GM12864 (cell line): ENCODE measurements around the gene CTTN.

Experiments
- DNase-seq: peaks from one replicate; pipeline ENCODE4 v3.0.0-alpha.2; 2011; ENCODE audit warnings: low read depth
- H3K4me3 ChIP-seq: 2 replicates; pipeline ENCODE4 v1.5.1; 2011; ENCODE audit warnings: mild to moderate bottlenecking, low read depth, low read length, control low read depth
- TF ChIP-seq, protein P1 (sequence below): IDR thresholded peaks from 2 replicates; pipeline ENCODE4 v1.5.1; 2011; ENCODE audit warnings: low read depth, mild to moderate bottlenecking, moderate library complexity, low read length, control low read depth, inconsistent platforms; ENCODE audit errors: missing control alignments

Gene CTTN

DNA sequence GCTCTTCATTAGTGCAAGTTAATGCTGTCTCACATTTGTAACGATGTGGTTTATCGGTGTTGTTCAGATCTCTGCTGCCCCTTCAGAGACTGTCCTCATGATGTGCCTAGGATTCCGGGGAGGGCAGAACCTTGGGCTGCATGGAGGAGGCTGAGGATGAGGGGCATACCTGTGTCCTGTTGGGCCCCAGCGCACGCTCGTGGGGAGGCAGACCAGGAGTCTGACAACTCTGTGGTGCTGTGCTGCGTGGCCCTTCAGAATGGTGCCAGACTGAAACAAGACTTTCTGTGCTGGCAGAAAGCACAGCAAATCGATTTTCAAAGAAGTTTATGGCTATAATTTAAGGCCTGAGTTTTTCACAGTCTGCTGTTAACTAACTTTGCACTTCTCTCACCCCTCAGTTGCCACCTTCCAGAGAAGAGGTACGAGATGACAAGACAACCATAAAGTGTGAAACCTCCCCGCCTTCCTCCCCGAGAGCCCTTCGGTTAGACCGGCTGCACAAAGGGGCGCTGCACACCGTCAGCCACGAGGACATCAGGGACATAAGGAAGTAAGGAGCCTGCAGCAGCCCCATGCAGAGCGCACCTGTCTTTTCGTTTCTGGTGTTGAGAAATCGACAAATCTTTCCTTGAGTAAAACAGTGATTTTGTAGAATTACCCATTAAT lies 44.3 kb upstream of the CTTN start:
- TF ChIP-seq, protein P1, sequence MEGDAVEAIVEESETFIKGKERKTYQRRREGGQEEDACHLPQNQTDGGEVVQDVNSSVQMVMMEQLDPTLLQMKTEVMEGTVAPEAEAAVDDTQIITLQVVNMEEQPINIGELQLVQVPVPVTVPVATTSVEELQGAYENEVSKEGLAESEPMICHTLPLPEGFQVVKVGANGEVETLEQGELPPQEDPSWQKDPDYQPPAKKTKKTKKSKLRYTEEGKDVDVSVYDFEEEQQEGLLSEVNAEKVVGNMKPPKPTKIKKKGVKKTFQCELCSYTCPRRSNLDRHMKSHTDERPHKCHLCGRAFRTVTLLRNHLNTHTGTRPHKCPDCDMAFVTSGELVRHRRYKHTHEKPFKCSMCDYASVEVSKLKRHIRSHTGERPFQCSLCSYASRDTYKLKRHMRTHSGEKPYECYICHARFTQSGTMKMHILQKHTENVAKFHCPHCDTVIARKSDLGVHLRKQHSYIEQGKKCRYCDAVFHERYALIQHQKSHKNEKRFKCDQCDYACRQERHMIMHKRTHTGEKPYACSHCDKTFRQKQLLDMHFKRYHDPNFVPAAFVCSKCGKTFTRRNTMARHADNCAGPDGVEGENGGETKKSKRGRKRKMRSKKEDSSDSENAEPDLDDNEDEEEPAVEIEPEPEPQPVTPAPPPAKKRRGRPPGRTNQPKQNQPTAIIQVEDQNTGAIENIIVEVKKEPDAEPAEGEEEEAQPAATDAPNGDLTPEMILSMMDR: no peak
- H3K4me3 ChIP-seq: no peak overlapping the region
- DNase-seq: no peak

DNA sequence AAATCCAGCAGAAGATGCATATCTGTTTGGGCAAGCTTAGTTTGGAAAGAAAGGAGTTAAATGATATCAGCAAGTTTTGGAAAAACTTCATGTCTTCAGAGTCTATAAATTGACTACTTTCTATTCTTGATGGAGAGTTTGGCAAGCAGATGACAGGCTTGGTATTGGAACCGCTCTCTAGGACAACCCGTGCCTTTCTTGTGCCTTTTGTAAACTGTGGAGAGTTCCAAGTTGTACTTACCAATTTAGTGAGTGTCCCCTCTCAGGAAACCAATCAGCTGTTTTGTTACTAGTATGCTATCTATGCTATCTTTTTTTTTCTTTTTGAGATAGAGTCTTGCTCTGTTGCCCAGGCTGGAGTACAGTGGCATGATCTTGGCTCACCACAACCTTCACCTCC lies 43.7 kb upstream of the CTTN start:
- TF ChIP-seq, protein P1: no peak
- H3K4me3 ChIP-seq: no peak overlapping the region
- no peak for DNase-seq

DNA sequence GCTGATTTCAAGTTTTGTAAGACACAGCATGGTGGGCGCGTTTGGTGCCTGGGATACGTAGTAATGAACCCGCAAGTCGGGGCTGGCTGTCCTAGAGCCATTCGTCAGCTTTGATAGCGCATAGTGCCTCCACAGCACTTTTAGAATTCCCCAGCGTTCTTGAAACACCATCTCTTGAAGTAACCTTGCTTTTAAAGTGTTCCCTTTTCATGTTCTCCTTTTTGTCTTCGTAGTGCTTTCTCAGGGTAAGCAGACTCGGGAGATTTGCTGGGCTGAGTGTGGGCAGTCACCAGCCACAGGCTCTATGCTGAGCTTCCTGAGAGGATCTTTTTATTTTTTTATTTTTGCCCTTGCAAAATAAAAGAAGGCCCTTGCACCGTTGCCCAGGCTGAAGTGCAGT lies 39.6 kb upstream of the CTTN start:
- H3K4me3 ChIP-seq: no peak overlapping the region
- no peak for DNase-seq
- TF ChIP-seq, protein P1: no peak

DNA sequence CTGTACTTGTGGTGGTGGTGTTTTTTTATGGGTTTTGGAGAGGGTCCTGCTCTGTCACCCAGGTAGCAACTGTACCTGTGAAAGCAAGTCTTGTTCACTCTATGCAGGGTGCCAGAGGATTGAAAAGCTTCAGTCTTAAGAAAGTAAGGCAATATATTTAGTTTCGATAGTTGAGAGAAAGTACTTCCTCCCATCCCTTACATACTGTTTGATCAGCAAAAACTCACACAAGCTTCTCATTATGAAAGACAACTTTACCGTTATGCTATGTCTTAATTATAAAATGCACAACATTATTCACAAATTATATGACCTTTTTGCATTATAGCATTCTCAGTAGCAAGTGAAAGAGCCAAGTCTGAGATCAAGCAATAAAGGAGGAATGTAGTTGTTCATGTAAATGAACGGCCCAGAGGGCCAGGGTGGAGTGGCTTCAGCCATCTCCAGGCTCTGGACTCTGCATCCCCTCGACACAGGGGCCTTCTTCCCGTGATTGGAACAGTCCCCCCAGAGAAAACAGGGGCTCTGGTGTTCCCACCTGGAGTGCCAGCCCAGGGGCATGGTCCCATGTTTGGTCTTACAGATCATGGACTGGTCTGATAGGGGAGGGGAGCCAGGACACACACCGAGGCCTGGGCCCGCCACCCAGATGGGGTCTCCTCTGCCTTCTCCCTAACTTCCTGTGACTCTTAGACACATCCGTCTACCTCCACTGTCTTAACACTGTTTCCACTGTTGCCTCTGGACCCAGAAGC lies 38.7 kb upstream of the CTTN start:
- no peak overlapping the region for H3K4me3 ChIP-seq
- TF ChIP-seq, protein P1: no peak
- DNase-seq: no peak

DNA sequence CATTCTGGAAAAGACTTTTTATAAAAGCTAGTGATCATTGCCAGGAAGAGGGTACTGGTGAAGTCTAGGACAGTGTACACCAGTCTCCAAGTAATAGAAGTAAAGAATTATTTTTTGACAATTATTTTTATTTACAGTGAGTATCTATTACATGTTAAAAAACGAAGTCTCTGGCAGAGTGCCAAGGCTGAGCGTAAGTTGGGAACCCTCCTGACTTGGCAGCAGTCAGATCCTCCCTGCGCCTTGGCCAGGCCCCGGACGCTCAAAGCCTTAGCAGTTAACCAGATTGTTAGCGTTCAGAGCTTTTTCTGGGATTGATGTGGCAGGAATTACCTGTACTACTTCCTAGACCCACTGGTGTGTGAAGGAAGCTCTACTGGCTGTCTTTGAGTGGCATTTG lies 38.1 kb upstream of the CTTN start:
- H3K4me3 ChIP-seq: no peak overlapping the region
- no peak for DNase-seq
- TF ChIP-seq, protein P1: no peak

DNA sequence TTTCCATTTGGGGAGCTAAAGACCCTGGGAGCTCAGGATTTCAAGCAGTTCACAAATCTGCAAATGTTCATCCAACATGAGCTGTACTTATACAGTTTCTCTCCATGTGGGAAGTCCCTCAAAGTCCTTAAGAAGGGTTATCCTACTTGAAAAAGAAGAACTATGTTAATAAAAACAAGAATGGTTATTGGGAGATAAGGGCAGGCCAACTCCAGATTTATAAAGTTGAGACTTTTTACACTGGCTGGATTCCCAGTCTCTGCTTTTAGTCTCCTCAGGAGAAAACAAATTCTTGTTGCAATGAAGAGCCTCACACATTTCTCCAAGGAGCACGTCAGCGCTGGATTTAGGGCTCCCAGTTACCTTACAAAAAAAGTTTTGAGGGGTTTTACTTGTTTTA lies 34.2 kb upstream of the CTTN start:
- TF ChIP-seq, protein P1: no peak
- DNase-seq: no peak
- no peak overlapping the region for H3K4me3 ChIP-seq
